Measurements from ENCODE around the gene CASP10. TPM values are rescaled to one million over a fixed set of nuclear protein-coding genes. Genes with fewer than 3 reads are reported as not detected.

Gene CASP10
- total RNA-seq, 4 donors from 2014 or later: 6.1 to 21.4 (median 11.2) TPM

- H3K27ac ChIP-seq: no peak overlapping the region
- no peak overlapping the region for H3K4me3 ChIP-seq
- no peak for TF ChIP-seq EP300 (IDR thresholded peaks at IDR 0.05)
- no peak for TF ChIP-seq CTCF (IDR thresholded peaks at IDR 0.05)
- no peak for TF ChIP-seq POLR2A (IDR thresholded peaks at IDR 0.05)
- H3K4me1 ChIP-seq: peaks cover 0 to 5% (median 0%) of the 10 kb centered on the region in 4 donors
- DNase-seq (ENCODE audit: low spot score in 2 of 2): no peak
- peaks cover 0 to under 1% (median 0%) of the 10 kb centered on the region in 3 donors for H3K36me3 ChIP-seq
- H3K27me3 ChIP-seq: no peaks in the 10 kb centered on the region
- H3K9me3 ChIP-seq: no peaks in the 10 kb centered on the region
- 79 to 88% methylated on average over 8 of the region's 8 CpGs for WGBS, 2 donors
Measured at GRCh38 chr2:201201371-201201770, 18.4 kb downstream of the CASP10 start.

GRCh38 chr2:201203916-201204654 lies 21.1 kb downstream of the CASP10 start:
- Histone ChIP-seq H3K4me1 (peaks cover 0 to 5% (median 0%) of the 10 kb centered on the region in 4 donors), H3K4me3 (no peak overlapping the region), H3K27ac (no peak overlapping the region), H3K27me3 (no peaks in the 10 kb centered on the region), H3K36me3 (no peaks in the 10 kb centered on the region), H3K9me3 (no peaks in the 10 kb centered on the region)
- 47 to 50% methylated on average over 6 of the region's 6 CpGs for WGBS, 2 donors
- TF ChIP-seq CTCF (IDR thresholded peaks at IDR 0.05): no peak
- TF ChIP-seq POLR2A (IDR thresholded peaks at IDR 0.05): no peak
- TF ChIP-seq EP300 (IDR thresholded peaks at IDR 0.05): no peak
- no peak for DNase-seq (ENCODE audit: low spot score in 2 of 2)

GRCh38 chr2:201204655-201205514 lies 21.9 kb downstream of the CASP10 start:
- WGBS, 2 donors: 83 to 89% methylated on average over 9 of the region's 9 CpGs
- DNase-seq (ENCODE audit: low spot score in 2 of 2): no peak
- Histone ChIP-seq H3K4me3 (no peak overlapping the region), H3K4me1 (peaks cover 0 to 5% (median 0%) of the 10 kb centered on the region in 4 donors), H3K36me3 (no peaks in the 10 kb centered on the region), H3K27ac (no peak overlapping the region), H3K9me3 (no peaks in the 10 kb centered on the region), H3K27me3 (no peaks in the 10 kb centered on the region)
- TF ChIP-seq CTCF (IDR thresholded peaks at IDR 0.05): no peak
- TF ChIP-seq EP300 (IDR thresholded peaks at IDR 0.05): no peak
- no peak for TF ChIP-seq POLR2A (IDR thresholded peaks at IDR 0.05)

- no peaks in the 10 kb centered on the region for H3K36me3 ChIP-seq
- no peak overlapping the region for H3K4me3 ChIP-seq
- TF ChIP-seq CTCF (IDR thresholded peaks at IDR 0.05) (no peak), EP300 (IDR thresholded peaks at IDR 0.05) (no peak), POLR2A (IDR thresholded peaks at IDR 0.05) (no peak)
- peaks cover 0 to 5% (median 0%) of the 10 kb centered on the region in 4 donors for H3K4me1 ChIP-seq
- H3K27me3 ChIP-seq: no peaks in the 10 kb centered on the region
- H3K9me3 ChIP-seq: no peaks in the 10 kb centered on the region
- H3K27ac ChIP-seq: no peak overlapping the region
- 80 to 92% methylated on average over 3 of the region's 3 CpGs for WGBS, 2 donors
- DNase-seq (ENCODE audit: low spot score in 2 of 2): no peak
Measured at GRCh38 chr2:201205515-201205849, 22.5 kb downstream of the CASP10 start.

Data from tibial nerve (tissue), 4 donors.